SK-MEL-5 (cell line): Measurements from ENCODE around the gene EEF1G. TPM values are rescaled to one million over a fixed set of nuclear protein-coding genes. Genes with fewer than 3 reads are reported as not detected.
A peak's percentile ranks its signal among the peaks of the same experiment; 100 is the strongest.
"Not testable (repeated sequence)": the region's sequence is repeated elsewhere in the genome, so short reads cannot be mapped to it uniquely, and the experiment has no call there.

Source experiments
- DNase-seq: peaks from one replicate; pipeline ENCODE4 v3.0.0-alpha.2; 2016; ENCODE audit warnings: low read depth, low spot score
- in situ Hi-C: cut with HindIII; loops from 2 replicates; pipeline ENCODE4 v1.10.0; 2016; ENCODE audit warnings: low sequenced_read_pairs, high pct_unique_total_duplicates, low pct_unique_long_range_greater_than_20kb
- polyA plus RNA-seq, 2 experiments: library from polyadenylated mRNA; depleted of rRNA; stranded (reverse); fragments of >200 nt; gene quantifications; 2 replicates each; pipeline ENCODE4 v1.2.3, GENCODE V29; 2015
- total RNA-seq: library from RNA; depleted of rRNA; stranded (reverse); fragments of >200 nt; shearing (Covaris generic); gene quantifications from 2 replicates; pipeline ENCODE4 v1.2.3, GENCODE V29; 2014; rRNA removed

The EEF1G gene
- 1,631 and 1,643 TPM in 2 replicates for total RNA-seq
- 1,536 and 1,592 TPM in 2 replicates for polyA plus RNA-seq (2015; cell fraction: cytosol; rRNA removed)
- polyA plus RNA-seq (2015; cell fraction: nucleus; rRNA removed): 237 and 258 TPM in 2 replicates

DNA sequence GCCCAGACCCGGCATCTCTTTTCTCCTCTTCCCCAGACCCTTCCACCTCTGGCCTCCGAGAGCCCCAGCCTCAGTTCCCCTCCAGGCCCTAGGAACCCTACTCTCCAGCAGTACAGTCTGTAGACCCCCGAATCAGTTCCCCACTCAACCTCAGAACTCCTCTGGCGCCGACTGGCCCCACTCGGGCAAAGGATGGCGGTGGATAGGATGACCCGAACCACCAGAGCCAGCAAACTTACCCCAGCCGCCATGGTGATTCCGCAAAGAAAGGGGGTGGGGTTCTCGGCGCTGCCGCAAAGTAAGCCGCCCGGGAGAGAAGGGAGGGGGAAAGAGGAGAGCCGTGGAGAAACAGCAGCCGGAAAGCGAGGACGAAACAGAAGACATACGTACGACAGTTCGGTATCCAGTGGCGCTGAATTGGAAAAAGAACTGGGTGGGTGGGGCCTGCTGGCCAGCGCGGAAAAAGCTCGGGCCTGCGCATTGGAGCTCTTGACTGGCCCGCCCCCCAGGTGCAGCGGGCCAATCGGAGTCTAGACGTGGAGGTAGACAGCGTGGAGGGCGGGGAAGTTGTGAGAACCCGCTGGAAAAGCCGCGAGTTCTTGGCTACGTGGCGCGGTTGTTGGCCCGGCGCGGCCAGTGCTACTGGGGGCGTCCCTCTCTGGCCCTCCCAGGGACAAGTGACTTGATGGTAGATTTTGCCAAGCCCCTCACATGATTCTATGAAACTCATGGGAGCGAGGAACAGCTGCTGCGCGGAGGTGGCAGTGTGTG, at the start of gene EEF1G:
Gene EEF1G (minus strand): TSS at position 300 of the 771 bp plus-strand sequence. CDS start 49 bp downstream, at position 251.
- in situ Hi-C loops: no loop called here
- peak; percentile 99 for DNase-seq

DNA sequence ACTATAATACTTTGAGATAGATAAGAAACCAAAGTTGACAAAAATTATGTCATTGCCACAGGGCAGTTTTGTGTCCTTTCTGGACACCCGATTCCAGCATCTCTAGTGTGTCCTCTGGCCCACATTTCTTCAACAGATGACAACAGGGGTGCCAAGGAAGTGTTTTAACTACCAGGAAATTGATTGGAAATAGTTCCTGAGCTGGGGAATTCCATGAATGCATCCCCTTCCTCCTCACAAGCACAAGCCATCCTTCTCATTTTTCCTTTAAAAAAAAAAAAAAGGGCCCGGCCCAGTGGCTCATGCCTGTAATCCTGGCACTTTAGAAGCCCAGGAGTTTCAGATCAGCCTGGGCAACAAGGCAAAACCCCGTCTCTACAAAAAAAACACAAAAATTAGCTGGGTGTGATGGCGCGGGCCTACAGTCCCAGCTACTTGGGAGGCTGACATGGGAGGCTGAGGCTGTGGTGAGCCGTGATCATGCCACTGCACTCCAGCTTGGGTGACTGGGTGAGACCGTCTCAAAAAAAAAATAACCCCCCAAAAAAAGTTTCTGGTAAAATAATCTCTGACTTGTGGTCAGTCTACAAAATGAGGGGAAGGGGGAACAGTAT, 48.9 kb upstream of the EEF1G start:
- in situ Hi-C loops: no loop called here

DNA sequence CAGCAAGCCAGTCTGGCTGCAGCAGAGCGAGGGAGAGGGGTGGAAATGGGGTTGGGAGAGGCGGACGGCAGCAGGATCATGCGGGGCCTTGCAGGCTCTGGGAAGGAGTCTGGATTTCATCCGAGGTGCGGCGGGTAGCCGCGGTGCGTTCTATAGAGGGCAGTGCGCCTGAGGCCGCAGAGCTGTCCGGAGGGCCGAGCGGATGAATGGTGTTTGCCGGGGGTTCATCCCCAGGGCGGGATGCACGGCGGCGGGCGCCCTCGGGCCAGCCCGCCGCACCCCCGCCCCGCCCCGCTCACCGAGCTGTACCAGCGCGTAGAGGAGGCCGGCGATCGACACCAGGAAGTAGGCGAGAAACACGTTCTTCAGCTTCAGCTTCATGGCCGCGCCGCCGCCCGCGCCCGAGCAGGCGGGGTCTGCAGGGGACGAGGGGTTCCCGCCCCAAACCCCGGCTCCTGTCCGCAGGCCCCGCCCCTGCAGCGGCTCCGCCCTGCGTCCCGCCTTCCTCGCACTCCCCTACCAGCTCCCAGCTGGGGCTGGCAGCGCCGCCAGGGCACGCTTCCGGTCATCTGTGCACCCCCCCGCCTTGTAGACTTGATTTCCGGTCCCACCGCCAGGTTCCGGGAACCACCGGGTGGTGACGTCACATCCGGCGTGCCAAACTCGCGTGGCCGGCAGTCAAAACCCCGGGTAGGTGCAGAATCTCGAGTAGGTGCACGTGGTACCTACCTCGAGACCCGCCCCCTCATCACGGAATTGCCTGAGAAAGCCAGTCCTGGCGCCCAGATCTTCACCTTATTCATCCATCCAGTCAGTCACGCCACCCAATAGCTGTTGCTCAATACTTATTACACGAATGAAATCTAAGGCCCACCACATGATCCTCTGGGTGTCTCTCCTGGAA, 48.1 kb upstream of the EEF1G start, which contains the start of gene B3GAT3:
Gene B3GAT3 (minus strand): TSS at position 420 of the 904 bp plus-strand sequence. CDS start 39 bp downstream, at position 381.
- in situ Hi-C loops: no loop called here

More for the DNA sequence above, 48.9 kb upstream of the EEF1G start:
- DNase-seq: no peak

GRCh38 chr11:62621027-62621566, 47.4 kb upstream of the EEF1G start:
- no peak for DNase-seq
- in situ Hi-C loops: no loop called here

More for the DNA sequence above, 48.1 kb upstream of the EEF1G start, which contains the start of gene B3GAT3:
- peak; percentile 95 for DNase-seq

- DNase-seq, in situ Hi-C loops: not testable (repeated sequence)
Measured at GRCh38 chr11:62616957-62617356, 43.3 kb upstream of the EEF1G start.

DNA sequence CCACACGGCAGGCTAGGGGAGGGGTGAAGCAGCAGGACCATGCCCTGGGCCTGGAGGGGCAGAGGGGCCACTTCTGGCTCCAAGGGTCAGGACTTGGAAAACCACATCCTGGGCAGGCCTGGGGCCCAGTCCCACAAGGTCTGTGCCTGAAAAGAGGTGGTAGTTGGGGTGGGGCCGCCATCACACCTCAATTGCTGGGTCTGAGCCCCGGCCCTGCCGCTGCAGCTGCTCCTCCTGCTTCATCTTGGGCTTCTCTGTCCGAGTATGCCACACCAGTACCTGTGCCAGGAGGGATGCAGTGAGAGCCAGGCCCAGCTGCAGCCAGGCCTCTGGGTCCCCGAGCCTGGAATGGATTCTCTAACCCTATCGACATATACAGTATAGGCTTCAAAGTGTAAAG, 41.8 kb upstream of the EEF1G start:
- DNase-seq: no peak
- in situ Hi-C loops: no loop called here

DNA sequence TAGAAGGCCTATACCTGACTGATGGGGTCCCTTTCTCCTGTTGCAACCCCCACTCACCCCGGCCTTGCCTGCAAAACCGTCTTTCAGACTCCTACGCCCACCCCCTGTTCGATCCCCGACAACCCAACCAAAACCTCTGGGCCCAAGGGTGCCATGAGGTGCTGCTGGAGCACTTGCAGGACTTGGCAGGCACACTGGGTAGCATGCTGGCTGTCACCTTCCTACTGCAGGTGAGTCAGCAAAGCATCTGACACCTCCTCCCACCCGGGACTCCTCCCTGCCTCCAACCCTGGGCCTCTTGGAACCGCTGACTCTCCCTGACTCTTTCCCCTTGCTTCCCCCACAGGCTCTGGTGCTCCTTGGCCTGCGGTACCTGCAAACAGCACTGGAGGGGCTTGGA, 40.6 kb upstream of the EEF1G start:
- no peak for DNase-seq
- in situ Hi-C loops: no loop called here

- DNase-seq: no peak
- in situ Hi-C loops: no loop called here
Measured at GRCh38 chr11:62613291-62613778, 39.6 kb upstream of the EEF1G start.

GRCh38 chr11:62612366-62613290, 38.9 kb upstream of the EEF1G start, which contains the start of the genes EML3 and ROM1:
TSS of gene EML3 (minus strand) at chr11:62612775. CDS start at chr11:62612457, 318 bp downstream.
TSS of gene ROM1 (plus strand) at chr11:62613257. CDS start at chr11:62613282, 25 bp downstream.
- DNase-seq: peak; percentile 78
- in situ Hi-C loops: no loop called here

DNA sequence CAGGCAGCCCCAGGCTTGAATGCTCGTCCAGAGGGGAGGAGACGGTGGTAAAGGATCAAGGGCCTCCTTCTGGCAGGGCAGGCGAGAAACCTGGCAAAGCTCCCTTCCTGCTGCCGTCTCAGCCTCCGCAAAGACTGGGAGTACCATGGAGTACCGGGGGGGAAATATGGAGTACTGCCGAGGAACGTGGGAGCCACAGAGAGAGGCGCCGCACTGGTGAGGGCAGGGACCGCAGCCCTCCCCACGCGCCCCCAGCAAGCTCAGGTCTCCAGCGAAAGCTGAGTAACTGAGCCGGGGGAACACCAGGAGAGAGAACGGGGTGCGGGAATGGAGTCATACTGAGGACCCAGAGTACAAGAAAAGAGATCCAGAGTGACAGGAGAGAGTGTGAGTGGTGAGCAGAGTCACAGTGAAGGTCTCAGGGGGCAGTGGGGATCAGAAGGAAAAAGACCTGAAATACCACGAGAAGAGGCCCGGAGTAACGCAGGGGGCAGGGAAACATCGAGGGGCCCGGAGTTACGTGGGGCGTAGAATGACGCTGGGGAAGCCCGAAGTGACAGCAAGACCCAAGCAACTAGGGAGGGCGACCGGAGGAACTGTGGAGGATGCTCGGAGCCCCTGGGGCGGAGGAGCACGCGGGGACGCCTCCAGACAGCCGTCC, 38.1 kb upstream of the EEF1G start:
- in situ Hi-C loops: no loop called here
- DNase-seq: peak; percentile 18

DNA sequence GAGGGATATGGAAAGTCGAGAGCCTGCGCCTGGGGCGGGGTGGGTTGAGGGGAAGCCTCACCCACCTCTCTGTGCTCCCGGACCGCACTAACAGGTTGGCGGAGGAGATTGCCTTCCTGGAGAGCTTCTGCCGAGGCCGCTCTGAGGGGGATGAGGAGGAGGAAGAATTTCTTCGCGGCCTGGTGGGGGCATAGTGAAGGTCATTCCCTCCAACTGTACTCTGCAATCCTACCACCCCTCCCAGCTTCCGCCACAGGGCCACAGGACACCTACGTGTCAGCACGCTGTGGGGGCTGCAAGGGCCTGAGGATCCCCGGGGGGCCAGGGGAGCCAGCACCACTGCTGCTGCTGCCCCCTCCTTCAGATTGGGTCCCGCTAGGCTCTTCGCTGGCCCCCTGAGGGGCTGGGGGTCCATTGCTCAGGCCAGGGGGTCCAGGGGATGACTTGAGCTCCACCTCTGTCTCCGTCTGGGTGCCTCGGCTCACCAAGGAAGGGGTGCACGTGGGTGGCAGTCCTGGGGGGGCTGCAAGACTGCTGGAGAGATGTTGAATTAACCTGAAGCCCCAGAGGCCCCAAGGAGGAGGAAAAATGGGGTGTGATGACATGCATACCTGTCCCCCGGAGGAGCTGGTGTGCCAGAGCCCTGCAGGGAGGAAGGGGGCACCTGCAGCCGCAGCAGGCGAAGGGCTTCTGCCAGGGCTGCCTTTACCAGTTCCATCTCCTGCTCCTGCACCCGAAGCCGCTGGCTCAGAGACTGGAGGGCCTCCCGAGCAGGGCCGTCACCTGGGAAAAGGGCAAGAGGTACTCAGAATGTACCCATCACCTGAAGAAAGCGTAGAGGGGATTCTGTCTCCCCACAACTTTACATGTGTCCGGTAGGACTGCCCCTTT, 37.4 kb upstream of the EEF1G start:
- in situ Hi-C loops: no loop called here
- no peak for DNase-seq

GRCh38 chr11:62610403-62610802, 36.7 kb upstream of the EEF1G start:
- DNase-seq: no peak
- in situ Hi-C loops: no loop called here

DNA sequence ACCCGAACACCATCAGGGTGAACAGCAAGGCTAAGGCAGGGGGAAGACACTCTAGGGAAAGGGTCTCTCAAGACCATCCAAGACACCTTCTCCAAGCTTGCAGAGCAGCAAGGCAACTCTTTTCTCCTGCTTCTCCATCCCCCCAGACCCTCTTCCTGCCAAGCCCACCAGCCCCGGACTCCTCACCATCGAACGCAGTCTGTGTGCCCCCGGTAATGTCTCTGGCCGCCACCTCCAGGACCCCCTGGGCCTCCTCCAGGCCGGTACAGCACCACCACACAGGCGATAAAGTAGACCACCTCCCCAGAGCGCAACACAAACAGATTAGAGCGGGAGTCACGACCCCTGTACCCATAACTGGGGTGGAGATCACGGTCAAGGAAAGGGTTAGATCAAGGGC, 35.1 kb upstream of the EEF1G start:
- DNase-seq: no peak
- in situ Hi-C loops: no loop called here

GRCh38 chr11:62607714-62608113, 34.0 kb upstream of the EEF1G start:
- in situ Hi-C loops: no loop called here

GRCh38 chr11:62605902-62606301, 32.2 kb upstream of the EEF1G start:
- in situ Hi-C loops: no loop called here

More at GRCh38 chr11:62607714-62608113, 34.0 kb upstream of the EEF1G start:
- DNase-seq: no peak

More at GRCh38 chr11:62605902-62606301, 32.2 kb upstream of the EEF1G start:
- no peak for DNase-seq
